OCI-LY7 (cell line): ENCODE results near the gene TMEM114.

Source experiments
- CTCF ChIP-seq: fragments of 200-600 bp; sonication (generic); conservative IDR thresholded peaks from 2 replicates; pipeline ENCODE4 v1.5.1; 2014; ENCODE audit warnings: mild to moderate bottlenecking, antibody characterized with exemption, low read length, moderate library complexity, mixed read lengths
- EZH2phosphoT487 ChIP-seq: fragments of 200-600 bp; sonication (generic); IDR thresholded peaks from 2 replicates; pipeline ENCODE4 v1.6.1; 2018; ENCODE audit warnings: low read depth, borderline replicate concordance, mild to moderate bottlenecking, mixed run types, antibody characterized with exemption, low read length, moderate library complexity, mixed read lengths

- TF ChIP-seq CTCF (no peak), EZH2phosphoT487 (no peak)
Measured at GRCh38 chr16:8572063-8572918, 18.0 kb downstream of the TMEM114 start.
